Erythroblast (primary cell): Measurements from ENCODE around the gene TNFRSF18.

Source experiments
- GATA1 ChIP-seq: IDR thresholded peaks from 2 replicates; pipeline ENCODE4 v1.6.1; 2011; ENCODE audit warnings: low read depth, mild to moderate bottlenecking, control low read depth, low read length, moderate library complexity
- POLR2A ChIP-seq: IDR thresholded peaks from 2 replicates; pipeline ENCODE4 v1.6.1; 2011; ENCODE audit warnings: mild to moderate bottlenecking, low read length

- no peak for TF ChIP-seq POLR2A
- TF ChIP-seq GATA1 = no peak
Measured at GRCh38 chr1:1177452-1178206, 28.8 kb downstream of the TNFRSF18 start.
